Mammary epithelial cell (primary cell): ENCODE results near the gene KAZN.

Experiments used
- CTCF ChIP-seq, 2 donors: IDR thresholded peaks in 1 of 2; conservative IDR thresholded peaks in 1 of 2; 2 replicates each; pipeline ENCODE4 v1.5.1; 2011 to 2012; ENCODE audit warnings: inconsistent platforms in 2 of 2, low read length in 2 of 2, mild to moderate bottlenecking in 2 of 2, control low read depth in 1 of 2, low read depth in 1 of 2; ENCODE audit not compliant: insufficient read depth in 1 of 2; ENCODE audit errors: extremely low read depth in 1 of 2
- EZH2 ChIP-seq: IDR thresholded peaks from 2 replicates; pipeline ENCODE4 v1.6.1; 2012; ENCODE audit warnings: low read length, inconsistent platforms, borderline replicate concordance

DNA sequence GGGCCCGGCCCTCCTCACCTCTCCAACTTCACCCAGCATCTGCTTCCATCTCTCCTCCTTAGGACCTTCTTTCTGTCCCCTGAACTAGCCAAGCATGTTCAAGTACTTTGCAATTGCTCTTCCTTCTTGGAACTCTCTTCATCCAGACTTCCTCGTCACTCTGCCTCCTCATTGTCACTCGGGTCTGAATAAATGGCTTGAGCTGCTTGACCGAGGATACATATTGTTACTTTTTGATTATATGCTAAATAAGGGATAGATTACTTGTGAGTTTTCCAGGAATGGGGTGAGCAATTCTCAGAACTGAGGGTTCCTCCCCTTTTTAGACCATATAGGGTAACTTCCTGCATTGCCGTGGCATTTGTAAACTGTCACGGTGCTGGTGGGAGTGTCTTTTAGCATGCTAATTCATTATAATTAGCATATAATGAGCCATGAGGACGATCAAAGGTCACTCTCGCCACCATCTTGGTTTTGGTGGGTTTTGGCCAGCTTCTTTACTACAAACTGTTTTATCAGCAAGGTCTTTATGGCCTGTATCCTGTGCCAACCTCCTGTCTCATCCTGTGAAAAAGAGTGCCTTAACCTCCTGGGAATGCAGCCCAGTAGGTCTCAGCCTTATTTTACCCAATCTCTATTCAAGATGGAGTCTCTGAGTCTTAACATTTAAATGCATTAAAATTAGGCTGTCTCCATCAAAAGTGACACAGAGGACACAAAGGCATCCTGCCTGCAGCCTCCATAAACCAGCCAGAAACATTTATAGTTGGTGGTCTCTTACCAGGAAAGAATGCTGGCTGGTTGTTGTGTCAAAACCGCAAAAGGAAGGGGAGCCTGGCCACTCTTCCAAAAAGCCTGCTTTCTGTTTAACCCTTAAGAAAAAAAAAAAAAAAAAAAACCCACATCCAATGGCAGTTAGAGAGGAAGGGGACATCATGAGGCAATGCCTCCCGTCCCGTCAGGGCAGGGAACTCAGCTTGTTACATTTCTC, 179.3 kb downstream of the KAZN start:
- no peak for TF ChIP-seq CTCF (conservative IDR thresholded peaks at IDR 0.05 in 1 of 2, IDR thresholded peaks at IDR 0.05 in 1 of 2; ENCODE audit: extremely low read depth in 1 of 2, insufficient read depth in 1 of 2, low read depth in 1 of 2, low read length in 2 of 2)
- no peak for TF ChIP-seq EZH2
